NCI-H510A treated with DMSO at 0.1 percent for 48 hours (cell line): ENCODE measurements around the gene GSTT2B.
"Not testable (repeated sequence)": the region's sequence is repeated elsewhere in the genome, so short reads cannot be mapped to it uniquely, and the experiment has no call there.

ENCODE experiments used
- DNase-seq: peaks from one replicate; lab custom pipeline; 2025; lab: John Stamatoyannopoulos, UW

GSTT2B gene

GRCh38 chr22:23984430-23984829 lies 23.4 kb upstream of the GSTT2B start:
- peak; percentile 51 for DNase-seq

- not testable (repeated sequence) for DNase-seq
Observed at GRCh38 chr22:23980567-23980966, 19.6 kb upstream of the GSTT2B start.

- not testable (repeated sequence) for DNase-seq
Observed at GRCh38 chr22:23979557-23980240, 18.7 kb upstream of the GSTT2B start, which contains the start of gene GSTT2. GSTT2 (plus strand) TSS chr22:23980134.

- DNase-seq: not testable (repeated sequence)
Observed at GRCh38 chr22:23977304-23977703, 16.3 kb upstream of the GSTT2B start.

- not testable (repeated sequence) for DNase-seq
Observed at GRCh38 chr22:23974836-23975352, 13.9 kb upstream of the GSTT2B start.

- DNase-seq: not testable (repeated sequence)
Observed at GRCh38 chr22:23974345-23974744, 13.3 kb upstream of the GSTT2B start, which contains the start of gene DDT. DDT (minus strand) TSS chr22:23974441; CDS start chr22:23974414, 27 bp downstream.

- DNase-seq: not testable (repeated sequence)
Observed at GRCh38 chr22:23971927-23972326, 10.9 kb upstream of the GSTT2B start.

- DNase-seq: no peak
Observed at GRCh38 chr22:23970816-23971486, 10.0 kb upstream of the GSTT2B start.

GRCh38 chr22:23970201-23970641 lies 9.2 kb upstream of the GSTT2B start:
- DNase-seq: no peak

- no peak for DNase-seq
Observed at GRCh38 chr22:23969071-23969470, 8.1 kb upstream of the GSTT2B start.

GRCh38 chr22:23966568-23966967 lies 5.6 kb upstream of the GSTT2B start, which contains the start of gene DDTL:
DDTL (plus strand) TSS chr22:23966888; CDS start chr22:23966915, 27 bp downstream.
- DNase-seq: not testable (repeated sequence)

GRCh38 chr22:23966094-23966493 lies 5.1 kb upstream of the GSTT2B start:
- not testable (repeated sequence) for DNase-seq

- DNase-seq: peak; percentile 23
Observed at GRCh38 chr22:23956301-23956900, 4.6 kb downstream of the GSTT2B start.

GRCh38 chr22:23955886-23956285 lies 5.1 kb downstream of the GSTT2B start:
- not testable (repeated sequence) for DNase-seq

GRCh38 chr22:23954991-23955305 lies 6.0 kb downstream of the GSTT2B start:
- not testable (repeated sequence) for DNase-seq

- DNase-seq: not testable (repeated sequence)
Observed at GRCh38 chr22:23954193-23954990, 6.6 kb downstream of the GSTT2B start.

GRCh38 chr22:23953485-23953884 lies 7.5 kb downstream of the GSTT2B start:
- DNase-seq: not testable (repeated sequence)

GRCh38 chr22:23952794-23953405 lies 8.1 kb downstream of the GSTT2B start:
- DNase-seq: not testable (repeated sequence)

GRCh38 chr22:23951383-23951782 lies 9.6 kb downstream of the GSTT2B start:
- not testable (repeated sequence) for DNase-seq

GRCh38 chr22:23949764-23950163 lies 11.2 kb downstream of the GSTT2B start:
- not testable (repeated sequence) for DNase-seq

- not testable (repeated sequence) for DNase-seq
Observed at GRCh38 chr22:23947391-23947790, 13.6 kb downstream of the GSTT2B start.
